Stimulated activated CD4-positive, alpha-beta T cell treated with anti-CD3 and anti-CD28 coated beads, Interleukin-1b, Interleukin-23, amount 100 ng/mL, for 48 hours (primary cell): ENCODE results near the gene ZNF224.

ENCODE experiments used
- DNase-seq: peaks from one replicate; pipeline ENCODE4 v3.0.0-alpha.2; 2020

ZNF224 gene

GRCh38 chr19:44141191-44142058 lies 47.3 kb downstream of the ZNF224 start, which contains the start of gene ZNF234:
Gene ZNF234, plus strand, starts transcription at chr19:44141554. Its CDS starts 3,079 bp downstream, at chr19:44144633.
- peak; percentile 64 for DNase-seq

- no peak for DNase-seq
Observed at GRCh38 chr19:44142059-44142433, 47.9 kb downstream of the ZNF224 start.

GRCh38 chr19:44149776-44150175 lies 55.6 kb downstream of the ZNF224 start:
- no peak for DNase-seq

GRCh38 chr19:44151491-44151890 lies 57.3 kb downstream of the ZNF224 start:
- no peak for DNase-seq

- DNase-seq = no peak
Observed at GRCh38 chr19:44156475-44156874, 62.3 kb downstream of the ZNF224 start.
